ENCODE results near the gene INO80D. TPM values are rescaled to one million over a fixed set of nuclear protein-coding genes. Genes with fewer than 3 reads are reported as not detected.
"Not testable (repeated sequence)": the region's sequence is repeated elsewhere in the genome, so short reads cannot be mapped to it uniquely, and the experiment has no call there.

The INO80D gene
- total RNA-seq, 6 experiments from 2014 or later = 5.2 to 9.0 (median 8.2) TPM

DNA sequence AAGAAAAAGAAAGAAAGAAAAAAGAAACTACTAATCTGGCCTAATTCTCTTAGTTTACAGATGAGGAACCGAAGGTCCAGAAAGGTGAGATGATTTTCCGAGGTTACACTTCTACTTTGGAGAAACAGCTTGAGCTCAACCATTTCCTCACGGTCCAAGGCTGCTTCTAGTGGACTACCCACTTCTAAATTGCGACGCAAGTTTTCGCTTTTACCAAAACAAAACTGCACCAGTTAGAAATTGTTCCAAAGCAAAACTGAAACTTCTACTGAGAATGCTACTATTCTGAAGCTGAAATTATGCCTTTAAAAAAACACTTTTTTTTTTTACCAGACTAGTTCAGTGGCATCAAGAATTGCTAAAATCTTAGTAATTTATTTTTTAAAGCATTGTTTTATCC, 101.6 kb downstream of the INO80D start:
- peak overlapping the region in 1 of 3 donors; percentile 56 for H3K27ac ChIP-seq
- H3K36me3 ChIP-seq = no peaks in the 10 kb centered on the region
- H3K4me1 ChIP-seq = peaks cover 0 to 13% (median 0%) of the 10 kb centered on the region in 4 donors
- TF ChIP-seq, protein P1, sequence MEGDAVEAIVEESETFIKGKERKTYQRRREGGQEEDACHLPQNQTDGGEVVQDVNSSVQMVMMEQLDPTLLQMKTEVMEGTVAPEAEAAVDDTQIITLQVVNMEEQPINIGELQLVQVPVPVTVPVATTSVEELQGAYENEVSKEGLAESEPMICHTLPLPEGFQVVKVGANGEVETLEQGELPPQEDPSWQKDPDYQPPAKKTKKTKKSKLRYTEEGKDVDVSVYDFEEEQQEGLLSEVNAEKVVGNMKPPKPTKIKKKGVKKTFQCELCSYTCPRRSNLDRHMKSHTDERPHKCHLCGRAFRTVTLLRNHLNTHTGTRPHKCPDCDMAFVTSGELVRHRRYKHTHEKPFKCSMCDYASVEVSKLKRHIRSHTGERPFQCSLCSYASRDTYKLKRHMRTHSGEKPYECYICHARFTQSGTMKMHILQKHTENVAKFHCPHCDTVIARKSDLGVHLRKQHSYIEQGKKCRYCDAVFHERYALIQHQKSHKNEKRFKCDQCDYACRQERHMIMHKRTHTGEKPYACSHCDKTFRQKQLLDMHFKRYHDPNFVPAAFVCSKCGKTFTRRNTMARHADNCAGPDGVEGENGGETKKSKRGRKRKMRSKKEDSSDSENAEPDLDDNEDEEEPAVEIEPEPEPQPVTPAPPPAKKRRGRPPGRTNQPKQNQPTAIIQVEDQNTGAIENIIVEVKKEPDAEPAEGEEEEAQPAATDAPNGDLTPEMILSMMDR (IDR thresholded peaks at IDR 0.05) = no peak
- TF ChIP-seq POLR2A (IDR thresholded peaks at IDR 0.05) = no peak
- intact Hi-C loops (cut with DNase I) = no loop called here
- no peaks in the 10 kb centered on the region for H3K27me3 ChIP-seq
- DNase-seq (no peak), ATAC-seq (peak; percentile 65 to 80 (median 75))
- no peaks in the 10 kb centered on the region for H3K9me3 ChIP-seq
- peak overlapping the region in 2 of 3 donors; percentile 11 to 20 for H3K4me3 ChIP-seq
- WGBS (ENCODE audit: insufficient coverage, low coverage, low lambda C conversion rate, missing lambda C conversion rate) = 27% methylated on average over 6 of the region's 6 CpGs

DNA sequence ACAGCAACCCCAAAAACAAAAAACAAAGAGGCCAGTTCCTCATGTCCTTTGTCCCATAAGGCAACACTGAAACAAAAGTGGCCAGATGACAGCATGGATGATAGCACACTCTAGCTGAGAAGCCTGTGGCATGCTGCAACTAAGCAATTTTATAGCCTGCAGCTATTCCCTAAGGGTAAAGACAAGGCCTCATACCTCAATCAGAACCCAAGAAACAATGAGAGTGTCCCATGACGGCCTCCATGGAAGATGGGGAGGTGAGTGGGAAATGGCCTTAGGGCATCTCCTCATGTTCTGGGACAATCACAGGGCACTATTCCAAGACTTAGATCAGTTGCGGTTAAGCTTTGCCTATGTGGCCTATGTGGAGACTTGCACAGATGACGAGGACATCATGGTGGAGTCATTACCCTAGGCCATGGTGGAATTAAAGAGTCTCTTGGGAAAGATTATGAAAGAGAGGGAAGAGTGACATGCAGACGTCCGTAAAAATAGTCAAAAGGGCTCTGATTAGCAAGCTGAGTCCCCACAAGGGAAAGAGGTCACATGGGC, 103.1 kb downstream of the INO80D start:
- TF ChIP-seq, protein P1 (IDR thresholded peaks at IDR 0.05) = no peak
- no peak for TF ChIP-seq POLR2A (IDR thresholded peaks at IDR 0.05)
- Histone ChIP-seq H3K9me3 (no peaks in the 10 kb centered on the region), H3K27me3 (no peaks in the 10 kb centered on the region), H3K4me3 (no peak overlapping the region), H3K27ac (no peak overlapping the region), H3K36me3 (no peaks in the 10 kb centered on the region), H3K4me1 (peaks cover 0 to 10% (median 0%) of the 10 kb centered on the region in 4 donors)
- whole genome bisulfite sequencing (ENCODE audit: insufficient coverage, low coverage, low lambda C conversion rate, missing lambda C conversion rate) = 81% methylated on average over 4 of the region's 5 CpGs
- DNase-seq (no peak), ATAC-seq (no peak)
- intact Hi-C loops (cut with DNase I) = no loop called here

GRCh38 chr2:205978728-205979127, 107.2 kb downstream of the INO80D start:
- H3K27ac ChIP-seq; DNase-seq; H3K27me3 ChIP-seq; H3K4me3 ChIP-seq; H3K36me3 ChIP-seq; H3K9me3 ChIP-seq; ATAC-seq; intact Hi-C loops (cut with DNase I): not testable (repeated sequence)
- 93% methylated on average over 1 of the region's 2 CpGs for WGBS (ENCODE audit: insufficient coverage, low coverage, low lambda C conversion rate, missing lambda C conversion rate)
- H3K4me1 ChIP-seq = peaks cover 0 to 18% (median 3%) of the 10 kb centered on the region in 4 donors

- H3K27me3 ChIP-seq; ATAC-seq; DNase-seq; intact Hi-C loops (cut with DNase I); H3K9me3 ChIP-seq; H3K36me3 ChIP-seq; H3K4me3 ChIP-seq; H3K27ac ChIP-seq: not testable (repeated sequence)
- WGBS (ENCODE audit: insufficient coverage, low coverage, low lambda C conversion rate, missing lambda C conversion rate) = 63% methylated on average over 4 of the region's 7 CpGs
- peaks cover 0 to 20% (median 3%) of the 10 kb centered on the region in 4 donors for H3K4me1 ChIP-seq
These were observed 108.3 kb downstream of the INO80D start for GRCh38 chr2:205977699-205978098.

DNA sequence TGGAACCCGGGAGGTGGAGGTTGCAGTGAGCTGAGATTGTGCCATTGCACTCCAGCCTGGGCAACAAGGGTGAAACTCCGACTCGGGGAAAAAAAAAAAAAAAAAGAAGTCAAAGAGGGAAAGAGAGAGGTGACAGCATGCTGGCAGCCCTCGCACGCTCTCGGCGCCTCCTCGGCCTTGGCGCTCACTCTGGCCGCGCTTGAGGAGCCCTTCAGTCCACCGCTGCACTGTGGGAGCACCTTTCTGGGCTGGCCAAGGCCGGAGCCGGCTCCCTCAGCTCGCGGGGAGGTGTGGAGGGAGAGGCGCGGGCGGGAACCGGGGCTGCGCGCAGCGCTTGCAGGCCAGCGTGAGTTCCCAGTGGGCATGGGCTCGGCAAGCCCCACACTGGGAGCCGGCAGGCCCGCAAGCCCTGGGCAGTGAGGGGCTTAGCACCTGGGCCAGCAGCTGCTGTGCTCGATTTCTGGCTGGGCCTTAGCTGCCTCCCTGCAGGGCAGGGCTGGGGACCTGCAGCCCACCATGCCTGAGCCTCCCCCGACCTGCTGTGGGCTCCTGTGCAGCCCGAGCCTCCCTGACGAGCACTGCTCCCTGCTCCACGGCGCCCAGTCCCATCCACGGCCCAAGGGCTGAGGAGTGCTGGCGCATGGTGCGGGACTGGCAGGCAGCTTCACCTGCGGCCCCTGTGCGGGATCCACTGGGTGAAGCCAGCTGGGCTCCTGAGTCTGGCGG, 108.9 kb downstream of the INO80D start:
- H3K27ac ChIP-seq = not testable (repeated sequence)

GRCh38 chr2:205976120-205976814, 109.7 kb downstream of the INO80D start:
- intact Hi-C loops (cut with DNase I) = no loop called here
- no peak for TF ChIP-seq POLR2A (IDR thresholded peaks at IDR 0.05)
- TF ChIP-seq, protein P1 (IDR thresholded peaks at IDR 0.05) = no peak
- no peaks in the 10 kb centered on the region for H3K9me3 ChIP-seq
- H3K4me3 ChIP-seq = no peak overlapping the region
- ATAC-seq = no peak
- H3K4me1 ChIP-seq = peaks cover 0 to 32% (median 9%) of the 10 kb centered on the region in 4 donors
- H3K27ac ChIP-seq = peak overlapping the region; percentile 67 to 90 (median 81)
- DNase-seq = peak in 1 of 3 donors; percentile 30
- 82% methylated on average over 17 of the region's 19 CpGs for WGBS (ENCODE audit: insufficient coverage, low coverage, low lambda C conversion rate, missing lambda C conversion rate)
- H3K36me3 ChIP-seq = no peaks in the 10 kb centered on the region
- no peaks in the 10 kb centered on the region for H3K27me3 ChIP-seq

More for the DNA sequence above, 108.9 kb downstream of the INO80D start:
- H3K4me1 ChIP-seq = peaks cover 0 to 25% (median 6%) of the 10 kb centered on the region in 4 donors
- H3K9me3 ChIP-seq; intact Hi-C loops (cut with DNase I); H3K27me3 ChIP-seq; H3K4me3 ChIP-seq; H3K36me3 ChIP-seq; ATAC-seq: not testable (repeated sequence)
- peak in 1 of 3 donors; percentile 39 for DNase-seq
- WGBS (ENCODE audit: insufficient coverage, low coverage, low lambda C conversion rate, missing lambda C conversion rate) = 95% methylated on average over 12 of the region's 39 CpGs
